Measurements from ENCODE around the gene ATP1A2. TPM values are rescaled to one million over a fixed set of nuclear protein-coding genes. Genes with fewer than 3 reads are reported as not detected.

ATP1A2 gene
- total and polyA plus RNA-seq, 10 of the 15 experiments (the other 5 are each of a cell fraction or from before 2014, with no cell fraction given) = 0.15 TPM; not detected in 9

GRCh38 chr1:160158534-160158933 lies 43.0 kb downstream of the ATP1A2 start:
- ChIA-PET POLR2A (no interaction called here), RAD21 (ENCODE audit: unreplicated experiment) (no interaction called here), SMC1A (ENCODE audit: uncharacterized antibody, unreplicated experiment) (interaction anchor here (1.4 kb wide), 1 partner anchor 218 kb away, joined by 5 read pairs; no protein-coding TSS in a partner anchor), CTCF (interaction anchor here (0.6 to 1.1 kb wide), 4 partner anchors 32 to 238 kb away, joined by 3 to 4 read pairs (median 3); no protein-coding TSS in a partner anchor)
- Histone ChIP-seq H3K4me3 (no peak overlapping the region), H3K27ac (ENCODE audit: control insufficient read depth, insufficient read depth) (no peak overlapping the region), H3K9me3 (replicated peaks; ENCODE audit: control insufficient read depth, insufficient read depth, low read length) (no peaks in the 10 kb centered on the region), H3K79me2 (ENCODE audit: control insufficient read depth, insufficient read depth, low read length) (no peaks in the 10 kb centered on the region), H3K9ac (ENCODE audit: control insufficient read depth, insufficient read depth, low read length) (no peak overlapping the region), H3K27me3 (replicated peaks in 1 of 2; ENCODE audit: control insufficient read depth in 2 of 2, insufficient read depth in 2 of 2, low read length in 1 of 2) (no peaks in the 10 kb centered on the region), H3K36me3 (ENCODE audit: control insufficient read depth in 2 of 2, insufficient read depth in 2 of 2, low read length in 1 of 2) (no peaks in the 10 kb centered on the region), H2AFZ (ENCODE audit: control insufficient read depth, low read depth, low read length) (no peak overlapping the region), H3K4me2 (ENCODE audit: control insufficient read depth, insufficient read depth) (no peak overlapping the region), H3K4me1 (ENCODE audit: control insufficient read depth, insufficient read depth, low read length) (peaks cover 12% of the 10 kb centered on the region), H4K20me1 (ENCODE audit: control insufficient read depth, insufficient read depth) (no peaks in the 10 kb centered on the region)
- intact Hi-C loops (cut with micrococcal nuclease; ENCODE audit: unreplicated experiment) = no loop called here
- 10% methylated on average over 4 of the region's 4 CpGs for WGBS (ENCODE audit: insufficient coverage, insufficient replicate concordance, low lambda C conversion rate, missing lambda C conversion rate)
- FAIRE-seq (no peak), ATAC-seq (no peak), DNase-seq (ENCODE audit: low read depth, low spot score) (no peak)
- no peak for TF ChIP-seq ETV6 (conservative IDR thresholded peaks at IDR 0.05 in 1 of 2, IDR thresholded peaks at IDR 0.05 in 1 of 2; ENCODE audit: borderline replicate concordance in 1 of 2, low read depth in 1 of 2)
- TF ChIP-seq TBL1XR1 (IDR thresholded peaks at IDR 0.05; ENCODE audit: low read depth, low read length) = no peak
- TF ChIP-seq TCF3 (IDR thresholded peaks at IDR 0.05; ENCODE audit: borderline replicate concordance, insufficient read depth, low read depth, low read length) = no peak
- no peak for TF ChIP-seq RAD21 (IDR thresholded peaks at IDR 0.05; ENCODE audit: insufficient read depth, low read depth, low read length)
- TF ChIP-seq CBFB (IDR thresholded peaks at IDR 0.05; ENCODE audit: low read depth) = no peak
- TF ChIP-seq HDAC2 (IDR thresholded peaks at IDR 0.05) = no peak
- in situ Hi-C loops (cut with MboI) = no loop called here
- BruUV-seq (replicated peaks) = no TSS peak

GRCh38 chr1:160159846-160160245 lies 44.3 kb downstream of the ATP1A2 start:
- in situ Hi-C loops (cut with MboI) = no loop called here
- ATAC-seq (no peak), DNase-seq (ENCODE audit: low read depth, low spot score) (no peak), FAIRE-seq (no peak)
- H3K27me3 ChIP-seq (replicated peaks in 1 of 2; ENCODE audit: control insufficient read depth in 2 of 2, insufficient read depth in 2 of 2, low read length in 1 of 2) = no peaks in the 10 kb centered on the region
- no peak overlapping the region for H3K27ac ChIP-seq (ENCODE audit: control insufficient read depth, insufficient read depth)
- POLR2A ChIA-PET = no interaction called here
- no peak overlapping the region for H2AFZ ChIP-seq (ENCODE audit: control insufficient read depth, low read depth, low read length)
- no peaks in the 10 kb centered on the region for H3K36me3 ChIP-seq (ENCODE audit: control insufficient read depth in 2 of 2, insufficient read depth in 2 of 2, low read length in 1 of 2)
- H3K4me3 ChIP-seq = no peak overlapping the region
- no peaks in the 10 kb centered on the region for H4K20me1 ChIP-seq (ENCODE audit: control insufficient read depth, insufficient read depth)
- intact Hi-C loops (cut with micrococcal nuclease; ENCODE audit: unreplicated experiment) = no loop called here
- H3K4me2 ChIP-seq (ENCODE audit: control insufficient read depth, insufficient read depth) = no peak overlapping the region
- peaks cover 12% of the 10 kb centered on the region for H3K4me1 ChIP-seq (ENCODE audit: control insufficient read depth, insufficient read depth, low read length)
- H3K9me3 ChIP-seq (replicated peaks; ENCODE audit: control insufficient read depth, insufficient read depth, low read length) = no peaks in the 10 kb centered on the region
- H3K79me2 ChIP-seq (ENCODE audit: control insufficient read depth, insufficient read depth, low read length) = no peaks in the 10 kb centered on the region
- RAD21 ChIA-PET (ENCODE audit: unreplicated experiment) = no interaction called here
- CTCF ChIA-PET = interaction anchor here (1.2 kb wide), 1 partner anchor 10 kb away, joined by 4 read pairs; no protein-coding TSS in a partner anchor
- SMC1A ChIA-PET (ENCODE audit: uncharacterized antibody, unreplicated experiment) = interaction anchor here (1.4 to 1.5 kb wide), 2 partner anchors 92 to 217 kb away, joined by 5 to 6 read pairs; no protein-coding TSS in a partner anchor
- H3K9ac ChIP-seq (ENCODE audit: control insufficient read depth, insufficient read depth, low read length) = no peak overlapping the region
- no TSS peak for BruUV-seq (replicated peaks)
- TF ChIP-seq NR2C2 (IDR thresholded peaks at IDR 0.05; ENCODE audit: borderline replicate concordance, control insufficient read depth, insufficient read length, low read depth) (no peak), NKRF (conservative IDR thresholded peaks at IDR 0.05) (no peak), ELK1 (IDR thresholded peaks at IDR 0.05; ENCODE audit: low read depth, low read length) (no peak), ZNF207 (IDR thresholded peaks at IDR 0.05; ENCODE audit: borderline replicate concordance) (no peak), MEF2B (IDR thresholded peaks at IDR 0.05; ENCODE audit: partially characterized antibody, poor library complexity, severe bottlenecking) (no peak), HSF1 (IDR thresholded peaks at IDR 0.05; ENCODE audit: low read depth, low read length) (no peak), RFX5 (IDR thresholded peaks at IDR 0.05; ENCODE audit: low read depth, low read length) (no peak), SIN3A (IDR thresholded peaks at IDR 0.05; ENCODE audit: low read depth, low read length) (no peak)
